ENCODE results near the gene SIN3A. TPM values are rescaled to one million over a fixed set of nuclear protein-coding genes. Genes with fewer than 3 reads are reported as not detected.
"Not testable (repeated sequence)": the region's sequence is repeated elsewhere in the genome, so short reads cannot be mapped to it uniquely, and the experiment has no call there.

SIN3A gene
- total RNA-seq, 5 donors from 2014 or later (not counting 1 experiment from before 2014, with no cell fraction given) = 117 to 137 (median 136) TPM

- peaks cover 0 to 2% of the 10 kb centered on the region in 2 donors for H3K27me3 Mint-ChIP-seq
- H3K27ac Mint-ChIP-seq = peak overlapping the region; percentile 85 to 90
- H3K4me3 ChIP-seq (ENCODE audit: control insufficient read depth in 1 of 2, extremely low read depth in 1 of 2, low read length in 1 of 2) = peak overlapping the region; percentile 72
- no peaks in the 10 kb centered on the region for H3K9me3 ChIP-seq
- ChIA-PET POLR2A (interaction anchor here in 1 of 2 donors (0.6 to 0.7 kb wide), 2 partner anchors 40 to 441 kb away, joined by 3 to 4 read pairs; no protein-coding TSS in a partner anchor), CTCF (interaction anchor here in 1 of 2 donors (1.1 kb wide), 1 partner anchor 33 kb away, joined by 3 read pairs; no protein-coding TSS in a partner anchor)
- H3K27me3 ChIP-seq (replicated peaks in 1 of 2; ENCODE audit: control insufficient read depth in 2 of 2, extremely low read depth in 1 of 2, insufficient read depth in 2 of 2, low read length in 1 of 2) = no peaks in the 10 kb centered on the region
- H3K36me3 Mint-ChIP-seq = peaks cover 4% of the 10 kb centered on the region
- no peaks in the 10 kb centered on the region for H3K9me3 Mint-ChIP-seq
- H3K4me1 ChIP-seq (ENCODE audit: control insufficient read depth in 1 of 2, extremely low read depth in 1 of 2, insufficient read depth in 2 of 2, low read length in 2 of 2) = peaks cover 2 to 12% of the 10 kb centered on the region in 2 experiments
- H3K4me3 Mint-ChIP-seq = peak overlapping the region; percentile 90 to 92 (median 91)
- ATAC-seq (replicated peaks in 1 of 4) (no peak), DNase-seq (no peak)
- WGBS (ENCODE audit: insufficient coverage) = no CpG with 5 or more reads among the region's 3 CpGs
- peaks cover 19 to 25% (median 21%) of the 10 kb centered on the region in 3 donors for H3K4me1 Mint-ChIP-seq
- peaks cover 2 to 3% of the 10 kb centered on the region in 2 donors for H3K36me3 ChIP-seq (ENCODE audit: control insufficient read depth in 2 of 2, extremely low read depth in 1 of 2, insufficient read depth in 1 of 2, low read length in 1 of 2)
- H3K27ac ChIP-seq (ENCODE audit: low read length) = peak overlapping the region; percentile 37
Observed at GRCh38 chr15:75335313-75335704, 116.2 kb downstream of the SIN3A start.

- not testable (repeated sequence) for H3K9me3 Mint-ChIP-seq; ATAC-seq (replicated peaks in 1 of 4); H3K27ac Mint-ChIP-seq; H3K9me3 ChIP-seq; H3K4me3 ChIP-seq (ENCODE audit: control insufficient read depth in 1 of 2, extremely low read depth in 1 of 2, low read length in 1 of 2); H3K36me3 ChIP-seq (ENCODE audit: control insufficient read depth in 2 of 2, extremely low read depth in 1 of 2, insufficient read depth in 1 of 2, low read length in 1 of 2); H3K36me3 Mint-ChIP-seq; H3K27ac ChIP-seq (ENCODE audit: low read length); H3K27me3 ChIP-seq (replicated peaks in 1 of 2; ENCODE audit: control insufficient read depth in 2 of 2, extremely low read depth in 1 of 2, insufficient read depth in 2 of 2, low read length in 1 of 2); H3K27me3 Mint-ChIP-seq
- ChIA-PET CTCF (interaction anchor here in 1 of 2 donors (0.7 kb wide), 2 partner anchors 26 to 339 kb away, joined by 3 read pairs; no protein-coding TSS in a partner anchor), POLR2A (interaction anchor here in 1 of 2 donors (0.6 to 0.8 kb wide), 2 partner anchors 63 to 462 kb away, joined by 3 to 5 read pairs; no protein-coding TSS in a partner anchor)
- H3K4me1 ChIP-seq (ENCODE audit: control insufficient read depth in 1 of 2, extremely low read depth in 1 of 2, insufficient read depth in 2 of 2, low read length in 2 of 2) = peaks cover 2 to 12% of the 10 kb centered on the region in 2 experiments
- peak overlapping the region in 1 of 3 donors; percentile 90 for H3K4me3 Mint-ChIP-seq
- WGBS (ENCODE audit: insufficient coverage) = 79% methylated on average over 8 of the region's 15 CpGs
- peaks cover 19 to 25% (median 21%) of the 10 kb centered on the region in 3 donors for H3K4me1 Mint-ChIP-seq
- DNase-seq = peak in 3 of 35 experiments; percentile 19 to 32 (median 29)
Observed at GRCh38 chr15:75333654-75334419, 117.7 kb downstream of the SIN3A start.

- DNase-seq; H3K4me3 Mint-ChIP-seq; H3K27ac Mint-ChIP-seq; POLR2A ChIA-PET; H3K9me3 Mint-ChIP-seq; CTCF ChIA-PET; H3K9me3 ChIP-seq; H3K36me3 Mint-ChIP-seq; H3K27me3 Mint-ChIP-seq; H3K27ac ChIP-seq (ENCODE audit: low read length); H3K36me3 ChIP-seq (ENCODE audit: control insufficient read depth in 2 of 2, extremely low read depth in 1 of 2, insufficient read depth in 1 of 2, low read length in 1 of 2); H3K27me3 ChIP-seq (replicated peaks in 1 of 2; ENCODE audit: control insufficient read depth in 2 of 2, extremely low read depth in 1 of 2, insufficient read depth in 2 of 2, low read length in 1 of 2); ATAC-seq (replicated peaks in 1 of 4); H3K4me3 ChIP-seq (ENCODE audit: control insufficient read depth in 1 of 2, extremely low read depth in 1 of 2, low read length in 1 of 2): not testable (repeated sequence)
- H3K4me1 Mint-ChIP-seq = peaks cover 18 to 20% (median 19%) of the 10 kb centered on the region in 3 donors
- WGBS (ENCODE audit: insufficient coverage) = 93% methylated on average over 2 of the region's 7 CpGs
- peaks cover 2 to 11% of the 10 kb centered on the region in 2 experiments for H3K4me1 ChIP-seq (ENCODE audit: control insufficient read depth in 1 of 2, extremely low read depth in 1 of 2, insufficient read depth in 2 of 2, low read length in 2 of 2)
Observed at GRCh38 chr15:75332093-75332492, 119.4 kb downstream of the SIN3A start.

- no peaks in the 10 kb centered on the region for H3K9me3 ChIP-seq
- H3K4me1 Mint-ChIP-seq = no peaks in the 10 kb centered on the region
- H3K36me3 ChIP-seq (ENCODE audit: control insufficient read depth in 2 of 2, extremely low read depth in 1 of 2, insufficient read depth in 1 of 2, low read length in 1 of 2) = no peaks in the 10 kb centered on the region
- H3K27ac ChIP-seq (ENCODE audit: low read length) = no peak overlapping the region
- DNase-seq (no peak), ATAC-seq (replicated peaks in 1 of 4) (no peak)
- H3K9me3 Mint-ChIP-seq = no peaks in the 10 kb centered on the region
- H3K27me3 ChIP-seq (replicated peaks in 1 of 2; ENCODE audit: control insufficient read depth in 2 of 2, extremely low read depth in 1 of 2, insufficient read depth in 2 of 2, low read length in 1 of 2) = peaks cover 0 to 4% of the 10 kb centered on the region in 2 experiments
- H3K4me3 ChIP-seq (ENCODE audit: control insufficient read depth in 1 of 2, extremely low read depth in 1 of 2, low read length in 1 of 2) = no peak overlapping the region
- H3K4me3 Mint-ChIP-seq = no peak overlapping the region
- POLR2A ChIA-PET = no interaction called here
- H3K4me1 ChIP-seq (ENCODE audit: control insufficient read depth in 1 of 2, extremely low read depth in 1 of 2, insufficient read depth in 2 of 2, low read length in 2 of 2) = no peaks in the 10 kb centered on the region
- H3K36me3 Mint-ChIP-seq = no peaks in the 10 kb centered on the region
- H3K27ac Mint-ChIP-seq = no peak overlapping the region
- peaks cover 5% of the 10 kb centered on the region in 2 donors for H3K27me3 Mint-ChIP-seq
- 100% methylated on average over 2 of the region's 2 CpGs for WGBS (ENCODE audit: insufficient coverage)
- CTCF ChIA-PET = interaction anchor here in 1 of 2 donors (0.6 kb wide), 1 partner anchor 474 kb away, joined by 6 read pairs; no protein-coding TSS in a partner anchor
Observed at GRCh38 chr15:75329571-75329970, 121.9 kb downstream of the SIN3A start.

- CTCF ChIA-PET = no interaction called here
Observed at GRCh38 chr15:75328493-75329314, 122.8 kb downstream of the SIN3A start.

GRCh38 chr15:75327491-75327890, 124.0 kb downstream of the SIN3A start:
- peaks cover 0 to 4% of the 10 kb centered on the region in 2 experiments for H3K27me3 ChIP-seq (replicated peaks in 1 of 2; ENCODE audit: control insufficient read depth in 2 of 2, extremely low read depth in 1 of 2, insufficient read depth in 2 of 2, low read length in 1 of 2)
- Mint-ChIP-seq H3K9me3 (no peaks in the 10 kb centered on the region), H3K4me1 (no peaks in the 10 kb centered on the region), H3K36me3 (no peaks in the 10 kb centered on the region), H3K27me3 (peaks cover 5 to 9% of the 10 kb centered on the region in 2 donors), H3K27ac (no peak overlapping the region), H3K4me3 (no peak overlapping the region)
- 92% methylated on average over 1 of the region's 3 CpGs for WGBS (ENCODE audit: insufficient coverage)
- H3K27ac ChIP-seq (ENCODE audit: low read length) = no peak overlapping the region
- CTCF ChIA-PET = no interaction called here
- no peak overlapping the region for H3K4me3 ChIP-seq (ENCODE audit: control insufficient read depth in 1 of 2, extremely low read depth in 1 of 2, low read length in 1 of 2)
- no peaks in the 10 kb centered on the region for H3K9me3 ChIP-seq
- no peaks in the 10 kb centered on the region for H3K4me1 ChIP-seq (ENCODE audit: control insufficient read depth in 1 of 2, extremely low read depth in 1 of 2, insufficient read depth in 2 of 2, low read length in 2 of 2)
- ATAC-seq (replicated peaks in 1 of 4) = no peak
- POLR2A ChIA-PET = no interaction called here
- DNase-seq = no peak
- H3K36me3 ChIP-seq (ENCODE audit: control insufficient read depth in 2 of 2, extremely low read depth in 1 of 2, insufficient read depth in 1 of 2, low read length in 1 of 2) = no peaks in the 10 kb centered on the region

More at GRCh38 chr15:75328493-75329314, 122.8 kb downstream of the SIN3A start:
- H3K36me3 ChIP-seq (ENCODE audit: control insufficient read depth in 2 of 2, extremely low read depth in 1 of 2, insufficient read depth in 1 of 2, low read length in 1 of 2) = no peaks in the 10 kb centered on the region
- Mint-ChIP-seq H3K27me3 (peaks cover 5 to 9% of the 10 kb centered on the region in 2 donors), H3K27ac (no peak overlapping the region), H3K4me1 (no peaks in the 10 kb centered on the region), H3K36me3 (no peaks in the 10 kb centered on the region), H3K9me3 (no peaks in the 10 kb centered on the region), H3K4me3 (no peak overlapping the region)
- ATAC-seq (replicated peaks in 1 of 4) (no peak), DNase-seq (no peak)
- no peak overlapping the region for H3K4me3 ChIP-seq (ENCODE audit: control insufficient read depth in 1 of 2, extremely low read depth in 1 of 2, low read length in 1 of 2)
- H3K27ac ChIP-seq (ENCODE audit: low read length) = no peak overlapping the region
- WGBS (ENCODE audit: insufficient coverage) = 68% methylated on average over 7 of the region's 10 CpGs
- POLR2A ChIA-PET = interaction anchor here in 1 of 2 donors (0.6 kb wide), 1 partner anchor 272 kb away, joined by 4 read pairs; no protein-coding TSS in a partner anchor
- peaks cover 0 to 4% of the 10 kb centered on the region in 2 experiments for H3K27me3 ChIP-seq (replicated peaks in 1 of 2; ENCODE audit: control insufficient read depth in 2 of 2, extremely low read depth in 1 of 2, insufficient read depth in 2 of 2, low read length in 1 of 2)
- H3K9me3 ChIP-seq = no peaks in the 10 kb centered on the region
- no peaks in the 10 kb centered on the region for H3K4me1 ChIP-seq (ENCODE audit: control insufficient read depth in 1 of 2, extremely low read depth in 1 of 2, insufficient read depth in 2 of 2, low read length in 2 of 2)

All from T-cell (primary cell).